ENCODE measurements around the gene SUSD4.

SUSD4 gene

GRCh38 chr1:223350361-223350908 is 13.5 kb downstream of the SUSD4 start:
- Histone ChIP-seq H3K36me3 (ENCODE audit: insufficient read depth, low read length) (no peaks in the 10 kb centered on the region), H3K4me3 (ENCODE audit: low read length, poor library complexity, severe bottlenecking) (no peak overlapping the region), H3K9me2 (replicated peaks; ENCODE audit: low read depth, low read length) (no peaks in the 10 kb centered on the region), H2AFZ (ENCODE audit: low read length) (no peak overlapping the region), H3F3A (ENCODE audit: low read depth) (no peaks in the 10 kb centered on the region), H3K27me3 (ENCODE audit: insufficient read depth, low read length, poor library complexity, severe bottlenecking) (no peaks in the 10 kb centered on the region), H3K79me2 (ENCODE audit: insufficient read depth, low read length) (no peaks in the 10 kb centered on the region), H3K9ac (ENCODE audit: low read depth, low read length, poor library complexity, severe bottlenecking) (no peak overlapping the region), H3K4me1 (ENCODE audit: insufficient read depth, low read length, poor library complexity, severe bottlenecking) (no peaks in the 10 kb centered on the region), H3K9me3 (ENCODE audit: insufficient read depth, low read depth, low read length) (no peaks in the 10 kb centered on the region), H3K4me2 (ENCODE audit: low read depth, low read length, poor library complexity, severe bottlenecking) (no peak overlapping the region), H4K20me1 (ENCODE audit: insufficient read depth, low read length, poor library complexity, severe bottlenecking) (no peaks in the 10 kb centered on the region)
- TF ChIP-seq EZH2phosphoT487 (IDR thresholded peaks at IDR 0.05; ENCODE audit: borderline replicate concordance) = no peak
- TF ChIP-seq, protein P1, sequence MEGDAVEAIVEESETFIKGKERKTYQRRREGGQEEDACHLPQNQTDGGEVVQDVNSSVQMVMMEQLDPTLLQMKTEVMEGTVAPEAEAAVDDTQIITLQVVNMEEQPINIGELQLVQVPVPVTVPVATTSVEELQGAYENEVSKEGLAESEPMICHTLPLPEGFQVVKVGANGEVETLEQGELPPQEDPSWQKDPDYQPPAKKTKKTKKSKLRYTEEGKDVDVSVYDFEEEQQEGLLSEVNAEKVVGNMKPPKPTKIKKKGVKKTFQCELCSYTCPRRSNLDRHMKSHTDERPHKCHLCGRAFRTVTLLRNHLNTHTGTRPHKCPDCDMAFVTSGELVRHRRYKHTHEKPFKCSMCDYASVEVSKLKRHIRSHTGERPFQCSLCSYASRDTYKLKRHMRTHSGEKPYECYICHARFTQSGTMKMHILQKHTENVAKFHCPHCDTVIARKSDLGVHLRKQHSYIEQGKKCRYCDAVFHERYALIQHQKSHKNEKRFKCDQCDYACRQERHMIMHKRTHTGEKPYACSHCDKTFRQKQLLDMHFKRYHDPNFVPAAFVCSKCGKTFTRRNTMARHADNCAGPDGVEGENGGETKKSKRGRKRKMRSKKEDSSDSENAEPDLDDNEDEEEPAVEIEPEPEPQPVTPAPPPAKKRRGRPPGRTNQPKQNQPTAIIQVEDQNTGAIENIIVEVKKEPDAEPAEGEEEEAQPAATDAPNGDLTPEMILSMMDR (conservative IDR thresholded peaks at IDR 0.05; ENCODE audit: low read length) = no peak

GRCh38 chr1:223349241-223349640 is 14.7 kb downstream of the SUSD4 start:
- no peak overlapping the region for H3K9ac ChIP-seq (ENCODE audit: low read depth, low read length, poor library complexity, severe bottlenecking)
- H3K36me3 ChIP-seq (ENCODE audit: insufficient read depth, low read length) = no peaks in the 10 kb centered on the region
- H3K4me3 ChIP-seq (ENCODE audit: low read length, poor library complexity, severe bottlenecking) = no peak overlapping the region
- no peaks in the 10 kb centered on the region for H3K27me3 ChIP-seq (ENCODE audit: insufficient read depth, low read length, poor library complexity, severe bottlenecking)
- no peaks in the 10 kb centered on the region for H3K4me1 ChIP-seq (ENCODE audit: insufficient read depth, low read length, poor library complexity, severe bottlenecking)
- TF ChIP-seq, protein P1 (conservative IDR thresholded peaks at IDR 0.05; ENCODE audit: low read length) = no peak
- no peak for TF ChIP-seq EZH2phosphoT487 (IDR thresholded peaks at IDR 0.05; ENCODE audit: borderline replicate concordance)
- no peaks in the 10 kb centered on the region for H3K9me3 ChIP-seq (ENCODE audit: insufficient read depth, low read depth, low read length)
- no peak overlapping the region for H2AFZ ChIP-seq (ENCODE audit: low read length)
- H3F3A ChIP-seq (ENCODE audit: low read depth) = no peaks in the 10 kb centered on the region
- no peaks in the 10 kb centered on the region for H3K79me2 ChIP-seq (ENCODE audit: insufficient read depth, low read length)
- no peak overlapping the region for H3K4me2 ChIP-seq (ENCODE audit: low read depth, low read length, poor library complexity, severe bottlenecking)
- no peaks in the 10 kb centered on the region for H4K20me1 ChIP-seq (ENCODE audit: insufficient read depth, low read length, poor library complexity, severe bottlenecking)
- no peaks in the 10 kb centered on the region for H3K9me2 ChIP-seq (replicated peaks; ENCODE audit: low read depth, low read length)

DNA sequence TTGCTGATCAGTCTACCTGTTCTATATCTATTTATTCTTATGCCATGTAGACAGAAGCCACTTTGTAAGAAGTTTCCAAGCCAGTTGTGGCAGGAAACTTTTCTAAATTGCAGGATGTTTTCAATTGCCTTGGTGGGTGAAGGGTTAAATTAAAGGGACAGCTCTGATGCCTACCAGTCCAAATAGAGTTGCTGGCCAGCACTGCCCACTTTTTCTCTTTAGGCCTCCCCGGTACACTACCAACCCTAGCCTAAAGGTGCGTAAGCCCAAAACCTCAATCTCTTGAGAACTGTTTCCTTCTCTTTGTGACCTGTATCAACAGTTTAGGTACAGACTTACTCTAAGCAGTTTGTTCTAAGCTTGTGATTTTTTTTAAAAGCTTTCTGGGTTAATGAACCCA is 15.5 kb downstream of the SUSD4 start:
- Histone ChIP-seq H3K36me3 (ENCODE audit: insufficient read depth, low read length) (no peaks in the 10 kb centered on the region), H3K4me3 (ENCODE audit: low read length, poor library complexity, severe bottlenecking) (no peak overlapping the region)

More for the DNA sequence above, 15.5 kb downstream of the SUSD4 start:
- Histone ChIP-seq H3K9me3 (ENCODE audit: insufficient read depth, low read depth, low read length) (no peaks in the 10 kb centered on the region), H4K20me1 (ENCODE audit: insufficient read depth, low read length, poor library complexity, severe bottlenecking) (no peaks in the 10 kb centered on the region), H3K79me2 (ENCODE audit: insufficient read depth, low read length) (no peaks in the 10 kb centered on the region), H3K4me1 (ENCODE audit: insufficient read depth, low read length, poor library complexity, severe bottlenecking) (no peaks in the 10 kb centered on the region), H3K9ac (ENCODE audit: low read depth, low read length, poor library complexity, severe bottlenecking) (no peak overlapping the region), H3K4me2 (ENCODE audit: low read depth, low read length, poor library complexity, severe bottlenecking) (no peak overlapping the region), H3K27me3 (ENCODE audit: insufficient read depth, low read length, poor library complexity, severe bottlenecking) (no peaks in the 10 kb centered on the region), H3F3A (ENCODE audit: low read depth) (no peaks in the 10 kb centered on the region), H3K9me2 (replicated peaks; ENCODE audit: low read depth, low read length) (no peaks in the 10 kb centered on the region), H2AFZ (ENCODE audit: low read length) (no peak overlapping the region)
- TF ChIP-seq, protein P1 (conservative IDR thresholded peaks at IDR 0.05; ENCODE audit: low read length) = no peak
- no peak for TF ChIP-seq EZH2phosphoT487 (IDR thresholded peaks at IDR 0.05; ENCODE audit: borderline replicate concordance)
